GM12801 (cell line): ENCODE data around the gene RIPOR3.

Source experiments
- CTCF ChIP-seq: IDR thresholded peaks from one replicate; pipeline ENCODE4 v1.5.1; 2011; ENCODE audit warnings: control low read depth; ENCODE audit not compliant: insufficient read length; ENCODE audit errors: extremely low read depth

Gene RIPOR3

GRCh38 chr20:50610212-50610718, 81.1 kb downstream of the RIPOR3 start:
- TF ChIP-seq CTCF = no peak

GRCh38 chr20:50609438-50609989, 81.8 kb downstream of the RIPOR3 start:
- TF ChIP-seq CTCF = no peak

GRCh38 chr20:50608750-50609104, 82.6 kb downstream of the RIPOR3 start:
- TF ChIP-seq CTCF = no peak

GRCh38 chr20:50607850-50608749, 83.2 kb downstream of the RIPOR3 start:
- no peak for TF ChIP-seq CTCF

- no peak for TF ChIP-seq CTCF
Observed at GRCh38 chr20:50607436-50607835, 83.9 kb downstream of the RIPOR3 start.

GRCh38 chr20:50605136-50605535, 86.2 kb downstream of the RIPOR3 start:
- TF ChIP-seq CTCF = no peak

GRCh38 chr20:50604451-50604850, 86.9 kb downstream of the RIPOR3 start:
- TF ChIP-seq CTCF = no peak
